ENCODE results near the gene KNOP1. TPM values are rescaled to one million over a fixed set of nuclear protein-coding genes. Genes with fewer than 3 reads are reported as not detected.
A peak's percentile ranks its signal among the peaks of the same experiment; 100 is the strongest.

The KNOP1 gene
- total and polyA plus RNA-seq, 2 donors from 2014 or later, result 10.2 to 17.9 TPM

- Histone ChIP-seq H3K9ac (ENCODE audit: low read length in 3 of 3) (no peak overlapping the region), H3K9me3 (ENCODE audit: control insufficient read depth in 2 of 3, insufficient read depth in 1 of 3, low read length in 3 of 3) (no peaks in the 10 kb centered on the region), H3K36me3 (ENCODE audit: control insufficient read depth in 2 of 3, insufficient read depth in 3 of 3, low read length in 3 of 3) (no peaks in the 10 kb centered on the region), H3K4me3 (ENCODE audit: low read length in 3 of 3) (no peak overlapping the region), H3K4me1 (ENCODE audit: control insufficient read depth in 2 of 3, insufficient read depth in 2 of 3, low read depth in 1 of 3, low read length in 3 of 3) (peaks cover 19 to 25% (median 22%) of the 10 kb centered on the region in 3 donors), H3K27me3 (ENCODE audit: control insufficient read depth, insufficient read depth, low read length) (no peaks in the 10 kb centered on the region), H3K27ac (ENCODE audit: low read depth in 2 of 2, low read length in 2 of 2) (peak overlapping the region in 1 of 2 donors; percentile 40)
- TF ChIP-seq, protein P1, sequence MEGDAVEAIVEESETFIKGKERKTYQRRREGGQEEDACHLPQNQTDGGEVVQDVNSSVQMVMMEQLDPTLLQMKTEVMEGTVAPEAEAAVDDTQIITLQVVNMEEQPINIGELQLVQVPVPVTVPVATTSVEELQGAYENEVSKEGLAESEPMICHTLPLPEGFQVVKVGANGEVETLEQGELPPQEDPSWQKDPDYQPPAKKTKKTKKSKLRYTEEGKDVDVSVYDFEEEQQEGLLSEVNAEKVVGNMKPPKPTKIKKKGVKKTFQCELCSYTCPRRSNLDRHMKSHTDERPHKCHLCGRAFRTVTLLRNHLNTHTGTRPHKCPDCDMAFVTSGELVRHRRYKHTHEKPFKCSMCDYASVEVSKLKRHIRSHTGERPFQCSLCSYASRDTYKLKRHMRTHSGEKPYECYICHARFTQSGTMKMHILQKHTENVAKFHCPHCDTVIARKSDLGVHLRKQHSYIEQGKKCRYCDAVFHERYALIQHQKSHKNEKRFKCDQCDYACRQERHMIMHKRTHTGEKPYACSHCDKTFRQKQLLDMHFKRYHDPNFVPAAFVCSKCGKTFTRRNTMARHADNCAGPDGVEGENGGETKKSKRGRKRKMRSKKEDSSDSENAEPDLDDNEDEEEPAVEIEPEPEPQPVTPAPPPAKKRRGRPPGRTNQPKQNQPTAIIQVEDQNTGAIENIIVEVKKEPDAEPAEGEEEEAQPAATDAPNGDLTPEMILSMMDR (IDR thresholded peaks at IDR 0.05; ENCODE audit: borderline replicate concordance, extremely low read depth, insufficient read depth), result no peak
- intact Hi-C loops (cut with DNase I), result no loop called here
- no peak for FAIRE-seq
- peak in 2 of 5 donors; percentile 58 to 59 for DNase-seq
Measured at GRCh38 chr16:19751478-19752385, 33.7 kb upstream of the KNOP1 start.

GRCh38 chr16:19749571-19750080, 31.6 kb upstream of the KNOP1 start:
- TF ChIP-seq, protein P1 (IDR thresholded peaks at IDR 0.05; ENCODE audit: borderline replicate concordance, extremely low read depth, insufficient read depth), result no peak
- no peaks in the 10 kb centered on the region for H3K36me3 ChIP-seq (ENCODE audit: control insufficient read depth in 2 of 3, insufficient read depth in 3 of 3, low read length in 3 of 3)
- intact Hi-C loops (cut with DNase I), result no loop called here
- H3K9ac ChIP-seq (ENCODE audit: low read length in 3 of 3), result no peak overlapping the region
- H3K4me1 ChIP-seq (ENCODE audit: control insufficient read depth in 2 of 3, insufficient read depth in 2 of 3, low read depth in 1 of 3, low read length in 3 of 3), result peaks cover 18 to 25% (median 22%) of the 10 kb centered on the region in 3 donors
- H3K27me3 ChIP-seq (ENCODE audit: control insufficient read depth, insufficient read depth, low read length), result no peaks in the 10 kb centered on the region
- no peaks in the 10 kb centered on the region for H3K9me3 ChIP-seq (ENCODE audit: control insufficient read depth in 2 of 3, insufficient read depth in 1 of 3, low read length in 3 of 3)
- H3K27ac ChIP-seq (ENCODE audit: low read depth in 2 of 2, low read length in 2 of 2), result peak overlapping the region; percentile 26 to 64
- FAIRE-seq, result no peak
- no peak for DNase-seq
- H3K4me3 ChIP-seq (ENCODE audit: low read length in 3 of 3), result no peak overlapping the region

- H3K4me3 ChIP-seq (ENCODE audit: low read length in 3 of 3), result peak overlapping the region in 2 of 3 donors; percentile 7 to 9
- peak in 2 of 5 donors; percentile 76 to 84 for DNase-seq
- peak overlapping the region; percentile 2 to 64 for H3K27ac ChIP-seq (ENCODE audit: low read depth in 2 of 2, low read length in 2 of 2)
- peak; percentile 47 for FAIRE-seq
- TF ChIP-seq, protein P1 (IDR thresholded peaks at IDR 0.05; ENCODE audit: borderline replicate concordance, extremely low read depth, insufficient read depth), result no peak
- intact Hi-C loops (cut with DNase I), result no loop called here
- H3K4me1 ChIP-seq (ENCODE audit: control insufficient read depth in 2 of 3, insufficient read depth in 2 of 3, low read depth in 1 of 3, low read length in 3 of 3), result peaks cover 14 to 25% (median 22%) of the 10 kb centered on the region in 3 donors
- no peaks in the 10 kb centered on the region for H3K27me3 ChIP-seq (ENCODE audit: control insufficient read depth, insufficient read depth, low read length)
- H3K9me3 ChIP-seq (ENCODE audit: control insufficient read depth in 2 of 3, insufficient read depth in 1 of 3, low read length in 3 of 3), result no peaks in the 10 kb centered on the region
- peak overlapping the region in 1 of 3 donors; percentile 31 for H3K9ac ChIP-seq (ENCODE audit: low read length in 3 of 3)
- no peaks in the 10 kb centered on the region for H3K36me3 ChIP-seq (ENCODE audit: control insufficient read depth in 2 of 3, insufficient read depth in 3 of 3, low read length in 3 of 3)
Measured at GRCh38 chr16:19748389-19749168, 30.6 kb upstream of the KNOP1 start.
